HepG2 (cell line): ENCODE measurements around the gene ZBTB32. TPM values are rescaled to one million over a fixed set of nuclear protein-coding genes. Genes with fewer than 3 reads are reported as not detected.
A peak's percentile ranks its signal among the peaks of the same experiment; 100 is the strongest.

Experiments used
- ASH2L ChIP-seq: fragments of 300-600, 200-600 bp; sonication (generic); IDR thresholded peaks from 2 replicates; pipeline ENCODE4 v1.7.0; 2017; ENCODE audit warnings: low read depth, mild to moderate bottlenecking, moderate library complexity, mixed read lengths, low read length; ENCODE audit not compliant: insufficient read length
- HNRNPLL ChIP-seq: fragments of 200-400 bp; formaldehyde crosslinking; IDR thresholded peaks from 2 replicates; pipeline ENCODE4 v1.6.1; 2017; ENCODE audit warnings: mild to moderate bottlenecking, low read depth, low read length; ENCODE audit not compliant: poor library complexity, severe bottlenecking
- KLF16 ChIP-seq, 2 experiments: sonication (generic) in 1 of 2; formaldehyde crosslinking in 1 of 2; IDR thresholded peaks; 2 replicates each; pipeline versions ENCODE4 v1.6.1 to v1.8.0; 2016 to 2023; ENCODE audit warnings: missing genetic modification reagents in 2 of 2, missing compliant biosample characterization in 1 of 2
- NONO ChIP-seq, 2 experiments: fragments of 450-650 bp in 1 of 2; sonication (generic) in 1 of 2; formaldehyde crosslinking in 1 of 2; IDR thresholded peaks in 1 of 2; conservative IDR thresholded peaks in 1 of 2; 2 replicates each; pipeline versions ENCODE4 v1.6.1 to v1.8.0; 2017 to 2022; ENCODE audit warnings: mild to moderate bottlenecking in 1 of 2, missing genetic modification reagents in 1 of 2, moderate library complexity in 1 of 2
- RARA ChIP-seq: IDR thresholded peaks from 2 replicates; pipeline ENCODE4 v1.6.1; 2016; ENCODE audit warnings: missing genetic modification reagents, missing compliant biosample characterization
- SIN3A ChIP-seq: IDR thresholded peaks from 2 replicates; pipeline ENCODE4 v1.6.1; 2011; ENCODE audit warnings: low read depth, mild to moderate bottlenecking, control low read depth, low read length, borderline replicate concordance
- SIN3B ChIP-seq: fragments of 150-350 bp; IDR thresholded peaks from 2 replicates; pipeline ENCODE4 v1.6.1; 2014; ENCODE audit warnings: low read length
- TAF1 ChIP-seq: sonication (generic); formaldehyde crosslinking; IDR thresholded peaks from 2 replicates; pipeline ENCODE4 v1.4.0; 2020; ENCODE audit warnings: missing genetic modification reagents
- ZNF136 ChIP-seq: sonication (generic); formaldehyde crosslinking; IDR thresholded peaks from 2 replicates; pipeline ENCODE4 v1.8.1; 2022; ENCODE audit warnings: low read depth, mild to moderate bottlenecking, moderate library complexity, missing genetic modification reagents
- ZNF3 ChIP-seq: IDR thresholded peaks from 2 replicates; pipeline ENCODE4 v1.7.0; 2017; ENCODE audit warnings: inconsistent platforms
- ZNF350 ChIP-seq: sonication (generic); formaldehyde crosslinking; IDR thresholded peaks from 2 replicates; pipeline ENCODE4 v1.4.0; 2020; ENCODE audit warnings: mild to moderate bottlenecking, low read depth, missing genetic modification reagents, borderline replicate concordance
- ZNF547 ChIP-seq: sonication (generic); formaldehyde crosslinking; IDR thresholded peaks from 2 replicates; pipeline ENCODE4 v1.5.1; 2020; ENCODE audit warnings: mild to moderate bottlenecking, missing genetic modification reagents
- ZNF780A ChIP-seq: sonication (generic); formaldehyde crosslinking; IDR thresholded peaks from 2 replicates; pipeline ENCODE4 v1.8.0; 2022; ENCODE audit warnings: mild to moderate bottlenecking, missing genetic modification reagents, moderate library complexity
- ZSCAN30 ChIP-seq: sonication (generic); formaldehyde crosslinking; IDR thresholded peaks from 2 replicates; pipeline ENCODE4 v1.5.0; 2020; ENCODE audit warnings: mild to moderate bottlenecking, missing genetic modification reagents
- ZSCAN31 ChIP-seq: sonication (generic); formaldehyde crosslinking; IDR thresholded peaks from 2 replicates; pipeline ENCODE4 v1.5.0; 2020; ENCODE audit warnings: low read depth, mild to moderate bottlenecking, missing genetic modification reagents
- polyA plus RNA-seq, 8 experiments: library from polyadenylated mRNA; depleted of rRNA in 3 of 8; stranded (reverse) in 7 of 8; unstranded in 1 of 8; fragments of >200 nt; fragmentation: Illumina TruSeq in 4 of 8; extraction: Trizol in 4 of 8; gene quantifications; 2 replicates each; pipeline versions ENCODE4 v1.2.1 to v1.2.3, GENCODE V29; 2011 to 2016; ENCODE audit warnings: low read depth in 4 of 8, missing spikeins in 1 of 8, mixed read lengths in 1 of 8; ENCODE audit not compliant: insufficient read depth in 1 of 8
- total RNA-seq, 5 experiments: library from RNA; depleted of rRNA; stranded (reverse); fragments of >200 nt; fragmentation: Illumina TruSeq; extraction: Trizol; gene quantifications; 2 replicates each; pipeline ENCODE4 v1.2.3, GENCODE V29; 2016; ENCODE audit warnings: low read depth in 1 of 5
- TF ChIP-seq, protein P1 (sequence below): sonication (generic); formaldehyde crosslinking; IDR thresholded peaks from 2 replicates; pipeline ENCODE4 v1.4.0; 2020; ENCODE audit warnings: missing genetic modification reagents, borderline replicate concordance
- TF ChIP-seq, protein P2 (sequence below): sonication (generic); formaldehyde crosslinking; conservative IDR thresholded peaks from 2 replicates; pipeline ENCODE4 v1.4.0; 2020; ENCODE audit warnings: missing genetic modification reagents
- TF ChIP-seq, protein P3 (sequence below): sonication (generic); formaldehyde crosslinking; IDR thresholded peaks from 2 replicates; pipeline ENCODE4 v1.5.0; 2020; ENCODE audit warnings: mild to moderate bottlenecking, missing genetic modification reagents, moderate library complexity
- TF ChIP-seq, protein P4 (sequence below): conservative IDR thresholded peaks from 2 replicates; pipeline ENCODE4 v1.6.1; 2018; ENCODE audit warnings: missing genetic modification reagents

The ZBTB32 gene
- total and polyA plus RNA-seq, 2 of the 13 experiments (the other 11 are each of a cell fraction or from before 2014, with no cell fraction given): not detected

DNA sequence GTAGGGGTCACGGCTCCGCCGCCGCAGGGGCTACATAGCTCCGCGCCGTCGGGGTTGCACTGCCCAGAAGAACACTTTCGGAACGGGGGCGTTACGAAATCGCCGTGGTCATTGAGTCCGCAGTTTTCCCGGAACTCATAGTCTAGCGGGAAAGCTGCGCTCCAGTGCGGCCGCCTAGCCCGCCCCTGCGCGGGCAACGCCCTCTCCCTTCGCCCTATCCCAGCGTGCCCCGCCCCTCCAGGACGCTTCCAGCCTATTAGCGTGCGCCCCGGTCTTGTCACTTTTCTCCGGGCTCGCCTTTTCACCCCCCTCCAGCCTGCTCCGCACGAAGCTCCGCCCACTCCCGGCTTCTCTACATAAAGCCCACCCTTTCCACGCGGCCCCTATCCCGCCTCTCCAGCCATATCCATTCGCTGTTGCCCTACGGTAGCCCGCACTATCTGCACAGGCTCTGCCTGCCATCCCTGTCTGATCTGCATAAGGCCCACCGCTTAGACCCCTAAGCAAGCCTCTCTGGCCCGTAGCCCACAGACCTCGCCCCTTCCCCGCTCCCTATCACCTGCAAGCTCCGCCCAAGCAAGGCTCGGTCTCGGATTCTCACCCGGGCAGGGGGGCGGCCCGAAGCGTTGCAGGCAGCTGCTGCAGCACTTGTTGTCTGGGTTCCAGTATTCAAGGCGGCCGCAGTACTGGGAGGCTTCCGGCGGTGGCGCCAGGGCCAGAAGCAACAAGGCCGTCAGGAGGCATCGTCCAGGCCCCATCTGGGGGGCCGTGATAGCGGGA lies 36.3 kb downstream of the ZBTB32 start (continued):
- 0 out of 2 replicates have a peak, but pooled peaks have one; percentile 63 for TF ChIP-seq SIN3B
- TF ChIP-seq KLF16 (CRISPR knock-in tag; IDR thresholded peaks at IDR 0.05): peak in 1 of 2 experiments; percentile 78; a peak in 2 of 4 replicates
- peak; percentile 36; the same call in 1 of the 2 replicates for TF ChIP-seq ZSCAN31 (CRISPR knock-in tag)
- peak; percentile 76 for TF ChIP-seq ASH2L
- TF ChIP-seq, protein P1, sequence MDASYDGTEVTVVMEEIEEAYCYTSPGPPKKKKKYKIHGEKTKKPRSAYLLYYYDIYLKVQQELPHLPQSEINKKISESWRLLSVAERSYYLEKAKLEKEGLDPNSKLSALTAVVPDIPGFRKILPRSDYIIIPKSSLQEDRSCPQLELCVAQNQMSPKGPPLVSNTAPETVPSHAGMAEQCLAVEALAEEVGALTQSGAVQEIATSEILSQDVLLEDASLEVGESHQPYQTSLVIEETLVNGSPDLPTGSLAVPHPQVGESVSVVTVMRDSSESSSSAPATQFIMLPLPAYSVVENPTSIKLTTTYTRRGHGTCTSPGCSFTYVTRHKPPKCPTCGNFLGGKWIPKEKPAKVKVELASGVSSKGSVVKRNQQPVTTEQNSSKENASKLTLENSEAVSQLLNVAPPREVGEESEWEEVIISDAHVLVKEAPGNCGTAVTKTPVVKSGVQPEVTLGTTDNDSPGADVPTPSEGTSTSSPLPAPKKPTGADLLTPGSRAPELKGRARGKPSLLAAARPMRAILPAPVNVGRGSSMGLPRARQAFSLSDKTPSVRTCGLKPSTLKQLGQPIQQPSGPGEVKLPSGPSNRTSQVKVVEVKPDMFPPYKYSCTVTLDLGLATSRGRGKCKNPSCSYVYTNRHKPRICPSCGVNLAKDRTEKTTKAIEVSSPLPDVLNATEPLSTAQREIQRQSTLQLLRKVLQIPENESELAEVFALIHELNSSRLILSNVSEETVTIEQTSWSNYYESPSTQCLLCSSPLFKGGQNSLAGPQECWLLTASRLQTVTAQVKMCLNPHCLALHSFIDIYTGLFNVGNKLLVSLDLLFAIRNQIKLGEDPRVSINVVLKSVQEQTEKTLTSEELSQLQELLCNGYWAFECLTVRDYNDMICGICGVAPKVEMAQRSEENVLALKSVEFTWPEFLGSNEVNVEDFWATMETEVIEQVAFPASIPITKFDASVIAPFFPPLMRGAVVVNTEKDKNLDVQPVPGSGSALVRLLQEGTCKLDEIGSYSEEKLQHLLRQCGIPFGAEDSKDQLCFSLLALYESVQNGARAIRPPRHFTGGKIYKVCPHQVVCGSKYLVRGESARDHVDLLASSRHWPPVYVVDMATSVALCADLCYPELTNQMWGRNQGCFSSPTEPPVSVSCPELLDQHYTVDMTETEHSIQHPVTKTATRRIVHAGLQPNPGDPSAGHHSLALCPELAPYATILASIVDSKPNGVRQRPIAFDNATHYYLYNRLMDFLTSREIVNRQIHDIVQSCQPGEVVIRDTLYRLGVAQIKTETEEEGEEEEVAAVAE (CRISPR knock-in tag): peak; percentile 26; the same call in 1 of the 2 replicates
- TF ChIP-seq SIN3A: peak; percentile 88; the same call in 1 of the 2 replicates
- no peak for TF ChIP-seq ZSCAN30 (CRISPR knock-in tag)
- TF ChIP-seq ZNF780A (CRISPR knock-in tag): no peak
- TF ChIP-seq, protein P2, sequence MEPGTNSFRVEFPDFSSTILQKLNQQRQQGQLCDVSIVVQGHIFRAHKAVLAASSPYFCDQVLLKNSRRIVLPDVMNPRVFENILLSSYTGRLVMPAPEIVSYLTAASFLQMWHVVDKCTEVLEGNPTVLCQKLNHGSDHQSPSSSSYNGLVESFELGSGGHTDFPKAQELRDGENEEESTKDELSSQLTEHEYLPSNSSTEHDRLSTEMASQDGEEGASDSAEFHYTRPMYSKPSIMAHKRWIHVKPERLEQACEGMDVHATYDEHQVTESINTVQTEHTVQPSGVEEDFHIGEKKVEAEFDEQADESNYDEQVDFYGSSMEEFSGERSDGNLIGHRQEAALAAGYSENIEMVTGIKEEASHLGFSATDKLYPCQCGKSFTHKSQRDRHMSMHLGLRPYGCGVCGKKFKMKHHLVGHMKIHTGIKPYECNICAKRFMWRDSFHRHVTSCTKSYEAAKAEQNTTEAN (CRISPR knock-in tag): no peak
- TF ChIP-seq TAF1 (CRISPR knock-in tag): peak; percentile 65; the same call in 1 of the 2 replicates
- TF ChIP-seq, protein P3, sequence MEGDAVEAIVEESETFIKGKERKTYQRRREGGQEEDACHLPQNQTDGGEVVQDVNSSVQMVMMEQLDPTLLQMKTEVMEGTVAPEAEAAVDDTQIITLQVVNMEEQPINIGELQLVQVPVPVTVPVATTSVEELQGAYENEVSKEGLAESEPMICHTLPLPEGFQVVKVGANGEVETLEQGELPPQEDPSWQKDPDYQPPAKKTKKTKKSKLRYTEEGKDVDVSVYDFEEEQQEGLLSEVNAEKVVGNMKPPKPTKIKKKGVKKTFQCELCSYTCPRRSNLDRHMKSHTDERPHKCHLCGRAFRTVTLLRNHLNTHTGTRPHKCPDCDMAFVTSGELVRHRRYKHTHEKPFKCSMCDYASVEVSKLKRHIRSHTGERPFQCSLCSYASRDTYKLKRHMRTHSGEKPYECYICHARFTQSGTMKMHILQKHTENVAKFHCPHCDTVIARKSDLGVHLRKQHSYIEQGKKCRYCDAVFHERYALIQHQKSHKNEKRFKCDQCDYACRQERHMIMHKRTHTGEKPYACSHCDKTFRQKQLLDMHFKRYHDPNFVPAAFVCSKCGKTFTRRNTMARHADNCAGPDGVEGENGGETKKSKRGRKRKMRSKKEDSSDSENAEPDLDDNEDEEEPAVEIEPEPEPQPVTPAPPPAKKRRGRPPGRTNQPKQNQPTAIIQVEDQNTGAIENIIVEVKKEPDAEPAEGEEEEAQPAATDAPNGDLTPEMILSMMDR (CRISPR knock-in tag): peak; percentile 61
- peak; percentile 96 for TF ChIP-seq HNRNPLL
- TF ChIP-seq ZNF547: peak; percentile 53; the same call in 1 of the 2 replicates
- TF ChIP-seq NONO (IDR thresholded peaks at IDR 0.05): no peak
- peak; percentile 44; the same call in 1 of the 2 replicates for TF ChIP-seq NONO (CRISPR knock-in tag; conservative IDR thresholded peaks at IDR 0.05)
- TF ChIP-seq, protein P4, sequence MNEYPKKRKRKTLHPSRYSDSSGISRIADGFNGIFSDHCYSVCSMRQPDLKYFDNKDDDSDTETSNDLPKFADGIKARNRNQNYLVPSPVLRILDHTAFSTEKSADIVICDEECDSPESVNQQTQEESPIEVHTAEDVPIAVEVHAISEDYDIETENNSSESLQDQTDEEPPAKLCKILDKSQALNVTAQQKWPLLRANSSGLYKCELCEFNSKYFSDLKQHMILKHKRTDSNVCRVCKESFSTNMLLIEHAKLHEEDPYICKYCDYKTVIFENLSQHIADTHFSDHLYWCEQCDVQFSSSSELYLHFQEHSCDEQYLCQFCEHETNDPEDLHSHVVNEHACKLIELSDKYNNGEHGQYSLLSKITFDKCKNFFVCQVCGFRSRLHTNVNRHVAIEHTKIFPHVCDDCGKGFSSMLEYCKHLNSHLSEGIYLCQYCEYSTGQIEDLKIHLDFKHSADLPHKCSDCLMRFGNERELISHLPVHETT (CRISPR knock-in tag): peak; percentile 67; the same call in 1 of the 2 replicates
- peak; percentile 55; the same call in 1 of the 2 replicates for TF ChIP-seq ZNF350 (CRISPR knock-in tag)
- no peak for TF ChIP-seq ZNF3 (CRISPR knock-in tag)
- TF ChIP-seq RARA (CRISPR knock-in tag): peak; percentile 33; the same call in 1 of the 2 replicates
- peak; percentile 54; the same call in 1 of the 2 replicates for TF ChIP-seq ZNF136 (CRISPR knock-in tag)
